Activated T-cell treated with anti-CD3 and anti-CD28 coated beads, Interleukin-2, amount 50 U/mL, for 1 hour (primary cell): ENCODE results near the gene PRSS36.

ENCODE experiments used
- DNase-seq: peaks from one replicate; pipeline ENCODE4 v3.0.0-alpha.2; 2020

The PRSS36 gene

DNA sequence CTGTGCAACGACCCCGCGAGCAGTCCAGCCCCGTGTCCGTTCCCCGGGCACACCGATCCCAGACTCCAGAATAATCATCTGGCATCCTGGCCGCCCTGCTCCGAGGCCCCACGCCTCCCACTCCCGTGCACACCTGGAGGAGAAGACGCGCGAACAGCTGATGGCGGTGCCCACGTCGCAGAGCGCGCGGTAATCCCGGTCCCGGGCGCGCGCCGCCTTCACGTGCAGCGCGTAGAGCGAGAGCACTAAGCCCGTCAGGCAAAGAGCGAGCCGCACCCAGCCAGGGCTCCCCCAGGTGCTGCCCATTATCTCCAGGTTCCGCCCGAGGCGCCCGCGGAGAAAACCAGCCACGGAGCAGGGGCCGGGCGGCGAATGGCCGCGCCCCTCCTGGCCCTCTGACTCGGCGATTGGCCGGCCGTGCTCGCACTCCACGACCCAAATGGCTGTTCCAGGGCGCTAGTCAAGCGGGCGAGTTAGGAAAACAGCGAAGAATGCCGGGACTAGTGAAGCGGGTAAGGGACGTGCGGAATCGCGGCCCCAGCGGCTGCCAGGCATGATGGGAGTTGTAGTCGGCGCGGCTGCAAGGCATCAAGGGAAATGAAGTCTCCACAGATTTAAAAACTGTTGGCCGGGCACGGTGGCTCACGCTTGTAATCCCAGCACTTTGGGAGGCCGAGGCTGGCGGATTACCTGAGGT is 55.3 kb downstream of the PRSS36 start, which contains the start of gene VKORC1:
Gene VKORC1, minus strand, starts transcription at position 374 of the 697 bp plus-strand sequence. Its CDS starts 68 bp downstream, at position 306.
- DNase-seq, result peak; percentile 86

DNA sequence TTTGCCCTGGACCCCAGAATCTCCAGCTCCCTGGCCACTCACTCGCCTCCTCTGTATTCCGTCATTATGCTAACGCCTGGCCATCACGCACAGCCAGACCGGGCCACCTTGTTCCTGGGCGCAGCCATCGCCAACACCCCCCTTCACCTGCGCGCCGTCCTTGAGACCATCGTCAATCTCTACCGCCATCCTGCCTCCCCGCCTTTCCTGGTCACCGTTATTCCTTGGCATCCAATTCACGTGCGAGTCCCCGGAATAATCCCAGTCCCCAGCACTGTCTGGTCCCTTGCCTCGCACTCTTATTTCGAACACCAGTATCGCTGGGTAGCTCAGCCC is 55.8 kb downstream of the PRSS36 start:
- no peak for DNase-seq

DNA sequence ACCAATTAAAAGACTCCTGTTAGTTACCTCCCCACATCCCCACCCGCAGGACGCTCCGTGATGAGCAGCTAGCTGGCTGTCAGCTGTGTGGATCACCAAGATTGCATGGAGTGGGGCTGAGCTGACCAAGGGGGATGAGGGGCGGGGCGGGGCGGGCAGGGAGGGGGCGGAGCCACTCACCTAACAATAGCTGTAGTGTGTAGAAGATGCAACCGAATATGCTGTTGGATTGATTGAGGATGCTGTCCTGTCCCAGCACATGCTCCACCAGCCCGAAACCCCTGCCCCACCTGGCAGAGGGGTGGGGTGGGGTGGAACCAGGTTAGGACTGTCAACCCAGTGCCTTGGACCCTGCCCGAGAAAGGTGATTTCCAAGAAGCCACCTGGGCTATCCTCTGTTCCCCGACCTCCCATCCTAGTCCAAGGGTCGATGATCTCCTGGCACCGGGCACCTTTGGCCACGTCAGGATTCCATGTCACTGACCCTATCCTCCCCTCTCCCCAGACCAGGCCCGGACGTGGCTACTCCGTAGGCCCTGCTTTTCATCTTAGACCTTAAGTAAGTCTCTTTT is 56.6 kb downstream of the PRSS36 start:
- DNase-seq, result no peak

DNA sequence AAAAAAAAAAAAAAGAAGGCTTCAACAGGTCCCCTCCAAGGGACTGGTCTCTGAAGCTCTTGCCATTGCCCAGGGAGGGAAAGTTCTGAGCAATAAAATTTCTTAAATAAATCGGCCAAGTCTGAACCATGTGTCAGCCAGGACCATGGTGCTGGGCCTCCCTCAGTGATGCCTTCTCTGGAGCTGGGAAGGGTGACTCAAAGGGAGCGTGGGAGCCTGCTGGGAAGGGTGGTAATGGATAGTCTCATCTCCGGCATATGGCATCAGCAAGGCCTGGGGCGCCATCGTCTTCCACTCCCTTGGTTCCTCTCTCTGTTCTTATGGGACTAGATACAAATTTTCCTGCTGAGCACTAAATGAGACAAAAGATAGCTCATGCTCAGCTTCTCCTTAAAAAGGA is 57.5 kb downstream of the PRSS36 start:
- no peak for DNase-seq

DNA sequence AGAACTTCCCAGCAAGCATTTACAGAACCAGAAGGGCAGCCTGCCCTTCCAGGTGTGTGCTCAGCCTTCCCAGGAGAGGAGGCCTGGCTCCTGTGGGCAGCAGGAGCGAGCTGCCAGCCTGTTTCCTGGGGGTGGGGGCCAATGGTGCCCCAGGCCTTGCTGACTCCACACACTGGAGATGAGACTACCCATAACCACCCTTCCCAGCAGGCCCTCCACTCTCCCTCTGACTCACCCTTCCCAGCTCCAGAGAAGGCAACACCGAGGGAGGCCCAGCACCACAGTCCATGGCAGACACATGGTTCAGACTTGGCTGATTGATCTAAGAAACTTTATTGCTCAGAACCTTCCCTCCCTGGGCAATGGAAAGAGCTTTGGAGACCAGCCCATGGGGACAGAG is 59.3 kb downstream of the PRSS36 start:
- no peak for DNase-seq

DNA sequence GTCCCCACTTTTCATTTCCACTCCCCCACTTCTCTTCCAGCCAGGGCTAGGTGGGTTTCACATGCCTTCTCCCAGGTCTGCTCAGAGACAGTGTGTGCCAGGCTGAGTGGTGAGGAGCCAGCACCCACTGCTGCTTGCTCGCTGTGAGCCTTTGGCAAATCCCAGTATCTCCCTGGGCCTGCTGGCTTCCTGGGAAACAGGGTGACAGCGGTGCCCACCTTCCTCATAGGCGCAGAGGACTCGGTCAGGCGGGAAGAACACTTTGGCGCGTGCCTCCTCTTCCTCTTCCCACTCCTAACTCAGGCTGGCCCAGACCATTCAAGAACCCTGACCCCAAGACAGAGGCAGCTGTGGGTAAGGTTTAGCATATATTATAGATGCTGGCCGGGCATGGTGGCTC is 60.7 kb downstream of the PRSS36 start:
- DNase-seq, result no peak
